HG02763 (cell line): Measurements from ENCODE around the gene WDR83.
"Not testable (repeated sequence)": the region's sequence is repeated elsewhere in the genome, so short reads cannot be mapped to it uniquely, and the experiment has no call there.

Experiments used
- ATAC-seq: cut with Tn5 transposase; IDR thresholded peaks from one replicate; pipeline ENCODE4 v1.9.1; 2021; ENCODE audit warnings: mild to moderate bottlenecking, moderate library complexity; ENCODE audit not compliant: unreplicated experiment

The WDR83 gene, protein sequence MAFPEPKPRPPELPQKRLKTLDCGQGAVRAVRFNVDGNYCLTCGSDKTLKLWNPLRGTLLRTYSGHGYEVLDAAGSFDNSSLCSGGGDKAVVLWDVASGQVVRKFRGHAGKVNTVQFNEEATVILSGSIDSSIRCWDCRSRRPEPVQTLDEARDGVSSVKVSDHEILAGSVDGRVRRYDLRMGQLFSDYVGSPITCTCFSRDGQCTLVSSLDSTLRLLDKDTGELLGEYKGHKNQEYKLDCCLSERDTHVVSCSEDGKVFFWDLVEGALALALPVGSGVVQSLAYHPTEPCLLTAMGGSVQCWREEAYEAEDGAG

DNA sequence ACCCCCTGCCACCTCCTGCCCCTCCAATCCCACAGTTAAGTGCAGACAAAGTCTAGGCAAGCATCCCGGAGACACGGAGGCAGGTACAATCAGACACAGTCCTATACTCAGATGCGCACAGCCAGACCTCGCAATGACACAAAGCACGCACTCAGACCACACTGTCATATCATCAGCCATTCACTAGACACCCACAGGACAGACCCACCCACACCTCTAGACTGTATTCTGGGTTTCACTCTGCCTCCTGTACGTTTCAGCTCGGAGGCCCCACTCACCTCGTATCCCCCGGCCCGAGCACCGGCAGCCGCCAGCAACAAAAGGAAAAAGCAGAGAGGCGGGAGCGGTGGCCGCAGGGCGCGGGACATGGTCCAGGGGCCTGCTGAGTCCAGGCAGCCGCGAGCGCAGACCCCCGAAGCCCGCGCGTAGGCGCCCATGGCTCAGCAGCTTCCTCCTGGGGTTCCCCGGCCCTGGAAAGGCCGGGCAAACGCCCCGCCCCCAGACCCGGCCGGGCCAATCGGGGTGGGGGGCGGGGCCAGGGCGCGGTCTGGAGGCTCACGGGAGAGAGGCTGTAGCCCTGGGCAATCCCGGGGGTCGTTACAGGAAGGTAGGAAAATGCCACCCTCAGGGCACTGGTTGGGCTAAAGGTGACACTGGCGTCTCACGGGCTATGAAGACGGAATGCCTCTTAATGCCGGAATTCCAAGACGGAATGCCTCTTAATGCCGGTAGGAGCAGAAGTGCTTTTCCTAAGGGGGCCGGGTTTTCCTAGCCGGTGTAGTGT, at the start of gene WDR83, which contains the start of gene MAN2B1:
Gene WDR83 (plus strand): TSS at position 543 of the 784 bp plus-strand sequence. CDS start 2,984 bp downstream, outside the sequence.
Gene MAN2B1 (minus strand): TSS at position 478 of the 784 bp plus-strand sequence. CDS start 41 bp downstream, at position 437.
- ATAC-seq, result no peak

DNA sequence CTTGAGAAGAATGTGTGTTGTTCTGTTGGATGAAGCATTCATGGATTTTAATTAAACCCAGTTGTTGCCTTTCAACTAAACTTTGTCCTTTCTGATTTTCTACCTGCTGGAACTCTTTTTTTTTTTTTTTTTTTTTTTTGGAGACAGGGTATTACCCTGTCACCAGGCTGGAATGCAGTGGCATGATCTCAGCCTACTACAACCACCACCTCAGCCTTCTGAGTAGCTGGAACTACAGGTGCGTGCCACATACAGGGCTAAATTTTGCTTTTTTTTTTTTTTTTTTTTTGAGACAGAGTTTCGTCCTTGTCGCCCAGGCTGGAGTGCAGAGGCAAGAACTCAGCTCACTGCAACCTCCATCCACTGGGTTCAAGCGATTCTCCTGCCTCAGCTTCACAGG, 49.0 kb upstream of the WDR83 start:
- no peak for ATAC-seq

DNA sequence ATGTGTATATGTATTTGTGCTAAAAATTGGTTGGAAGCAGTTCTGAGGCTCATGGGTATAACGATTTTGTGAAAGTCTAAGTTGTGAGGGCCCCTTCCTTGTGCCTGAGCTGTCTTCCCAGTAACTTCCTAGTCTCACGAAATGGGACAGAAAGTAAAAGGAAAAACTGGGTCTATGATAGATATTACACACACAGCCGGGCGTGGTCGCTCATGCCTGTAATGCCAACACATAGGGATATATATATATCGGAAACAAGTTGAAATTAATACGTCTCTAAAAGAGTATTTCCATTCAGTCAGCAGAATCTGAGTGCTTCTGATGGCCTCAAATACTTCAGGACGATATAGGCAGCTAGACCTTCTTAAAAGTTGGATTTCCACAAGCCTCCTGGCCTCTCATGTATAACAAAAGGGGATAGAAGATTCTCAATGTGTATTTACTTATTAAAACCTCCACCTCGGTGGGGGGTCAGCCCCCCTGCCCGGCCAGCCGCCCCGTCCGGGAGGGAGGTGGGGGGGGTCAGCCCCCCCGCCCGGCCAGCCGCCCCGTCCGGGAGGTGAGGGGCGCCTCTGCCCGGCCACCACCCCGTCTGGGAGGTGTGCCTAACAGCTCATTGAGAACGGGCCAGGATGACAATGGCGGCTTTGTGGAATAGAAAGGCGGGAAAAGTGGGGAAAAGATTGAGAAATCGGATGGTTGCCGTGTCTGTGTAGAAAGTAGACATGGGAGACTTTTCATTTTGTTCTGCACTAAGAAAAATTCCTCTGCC, 45.2 kb upstream of the WDR83 start:
- not testable (repeated sequence) for ATAC-seq

DNA sequence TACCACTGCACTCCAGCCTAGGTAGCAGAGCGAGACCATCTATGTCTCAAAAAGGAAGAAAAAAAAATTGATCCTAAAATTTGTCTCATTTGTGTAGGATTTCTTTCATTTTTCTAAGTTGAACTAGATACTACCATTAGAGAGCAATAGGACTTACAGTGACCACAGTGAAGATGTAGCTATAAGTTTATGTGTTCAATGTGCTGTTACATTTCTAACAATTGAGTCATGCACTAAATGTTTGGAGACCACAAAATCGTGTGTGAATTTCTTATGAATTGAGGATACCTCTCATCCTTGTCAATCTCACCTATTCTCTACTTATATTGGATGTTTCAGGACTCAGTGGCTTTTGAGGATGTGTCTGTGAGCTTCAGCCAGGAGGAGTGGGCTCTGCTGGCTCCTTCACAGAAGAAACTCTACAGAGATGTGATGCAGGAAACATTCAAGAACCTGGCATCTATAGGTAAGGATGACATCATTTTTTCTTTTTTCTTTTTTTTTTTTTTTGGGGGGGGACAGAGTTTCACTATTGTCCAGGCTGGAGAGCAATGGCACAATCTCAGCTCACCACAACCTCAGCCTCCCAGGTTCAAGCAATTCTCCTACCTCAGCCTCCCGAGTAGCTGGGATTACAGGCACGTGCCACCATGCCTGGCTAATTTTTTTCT, 43.1 kb upstream of the WDR83 start:
- no peak for ATAC-seq

GRCh38 chr19:12626958-12627357, 39.6 kb upstream of the WDR83 start:
- no peak for ATAC-seq

- no peak for ATAC-seq
Measured at GRCh38 chr19:12628040-12629022, 38.3 kb upstream of the WDR83 start.

DNA sequence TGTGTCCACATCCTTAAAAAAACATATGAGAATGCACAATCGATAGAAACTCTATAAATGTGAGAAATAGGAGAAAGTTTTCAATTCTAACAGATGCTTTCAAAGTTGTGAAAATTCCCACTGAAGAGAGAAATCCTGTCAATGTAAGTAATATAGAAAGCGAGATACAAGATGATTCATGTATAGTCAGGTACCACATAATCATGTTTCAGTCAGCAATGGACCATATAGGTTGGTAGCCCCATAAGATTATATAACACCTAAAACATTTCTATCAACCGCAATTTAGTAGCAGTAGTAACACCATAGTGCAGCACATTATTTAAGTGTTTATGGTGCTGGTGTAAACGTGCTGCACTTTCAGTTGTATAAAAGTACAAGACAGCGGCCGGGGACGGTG, 37.4 kb upstream of the WDR83 start:
- ATAC-seq, result no peak

DNA sequence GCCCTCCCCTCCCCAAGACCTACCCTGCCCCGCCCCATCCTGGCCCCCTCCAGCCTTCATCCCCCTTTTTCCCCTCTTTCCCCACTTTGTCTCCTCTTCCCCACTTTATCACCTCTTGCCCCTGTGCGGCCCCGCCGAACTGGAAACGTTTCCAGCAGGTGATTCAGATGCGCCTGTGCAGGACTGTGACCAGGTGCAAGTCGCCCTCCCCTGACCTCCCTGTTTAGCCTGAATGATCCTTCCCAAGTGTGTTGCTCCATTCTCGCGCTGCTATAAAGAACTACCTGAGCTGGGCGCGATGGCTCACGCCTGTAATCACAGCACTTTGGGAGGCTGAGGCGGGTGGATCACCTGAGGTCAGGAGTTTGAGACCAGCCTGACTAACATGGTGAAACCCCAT, 30.0 kb upstream of the WDR83 start:
- no peak for ATAC-seq

GRCh38 chr19:12638611-12639182, 27.9 kb upstream of the WDR83 start:
- no peak for ATAC-seq

DNA sequence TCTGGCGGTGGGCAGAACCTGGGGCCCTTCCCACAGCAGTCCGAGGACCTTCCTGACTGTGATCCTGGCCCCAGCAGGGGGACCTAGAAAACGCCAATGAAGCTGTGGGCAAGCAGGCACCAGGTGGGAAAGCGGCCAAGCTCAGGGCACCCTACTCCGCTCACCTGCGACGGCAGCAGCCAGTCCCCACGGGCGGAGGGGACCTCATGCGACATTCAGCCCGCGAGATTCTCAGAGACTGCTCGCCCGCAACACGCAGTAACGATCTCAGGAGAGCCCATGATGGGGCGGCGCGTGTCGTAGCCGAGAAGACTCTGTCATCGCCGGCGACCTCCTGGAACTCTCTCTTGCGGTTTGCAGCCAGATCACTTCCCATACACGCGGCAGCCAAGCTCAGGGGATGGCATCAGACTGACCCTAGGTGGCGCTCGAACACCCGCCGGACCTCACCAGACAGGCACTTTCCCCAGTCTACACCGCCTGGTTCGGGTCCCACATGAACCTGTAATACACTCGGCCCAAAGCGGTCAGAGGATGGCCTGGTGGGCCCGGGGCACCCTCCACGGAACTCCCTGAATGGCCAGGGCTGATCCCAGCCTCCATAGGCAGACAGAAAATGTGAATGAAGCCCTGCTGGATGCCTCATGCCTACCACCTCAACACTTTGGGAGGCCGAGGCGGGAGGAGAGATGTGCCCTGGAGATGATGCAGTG, 26.6 kb upstream of the WDR83 start:
- peak; percentile 47 for ATAC-seq

- ATAC-seq, result no peak
Measured at GRCh38 chr19:12641456-12641855, 25.2 kb upstream of the WDR83 start.

DNA sequence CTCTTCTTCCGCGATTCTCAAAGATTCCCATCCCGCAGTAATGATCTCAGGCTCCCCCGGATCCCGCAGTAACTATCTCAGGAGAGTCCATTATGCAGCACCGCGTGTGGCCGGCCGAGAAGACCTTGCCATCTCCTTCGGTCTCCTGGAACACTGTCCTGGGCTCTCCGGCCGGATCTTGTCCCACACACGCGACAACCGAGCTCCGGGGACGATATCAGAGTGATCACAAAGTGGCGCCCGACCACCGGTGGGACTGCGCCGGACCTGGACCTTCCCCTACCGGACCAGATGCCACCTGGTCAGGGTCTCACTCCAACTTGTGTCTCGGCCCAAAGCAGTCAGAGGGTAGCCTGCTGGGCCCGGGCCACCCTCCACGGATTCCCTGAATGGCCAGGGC, 24.1 kb upstream of the WDR83 start:
- no peak for ATAC-seq

DNA sequence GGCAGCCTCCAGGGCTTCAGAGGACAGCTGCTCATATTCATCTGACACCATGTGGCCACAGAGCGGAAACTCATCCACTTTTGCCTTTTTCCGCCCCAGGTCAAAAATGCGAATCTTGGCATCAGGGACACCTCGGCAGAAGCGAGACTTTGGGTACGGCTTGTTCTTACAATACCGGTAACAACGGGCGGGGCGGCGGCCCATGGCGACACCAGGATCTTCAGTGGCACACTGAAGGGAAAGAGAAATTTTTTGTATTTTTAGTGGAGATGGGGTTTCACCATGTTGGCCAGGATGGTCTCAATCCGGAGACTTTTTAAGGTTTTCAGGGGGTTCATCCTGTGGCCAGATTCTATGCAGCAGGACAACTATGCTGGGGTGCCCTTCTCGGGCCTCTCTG, 22.9 kb upstream of the WDR83 start:
- ATAC-seq, result not testable (repeated sequence)

DNA sequence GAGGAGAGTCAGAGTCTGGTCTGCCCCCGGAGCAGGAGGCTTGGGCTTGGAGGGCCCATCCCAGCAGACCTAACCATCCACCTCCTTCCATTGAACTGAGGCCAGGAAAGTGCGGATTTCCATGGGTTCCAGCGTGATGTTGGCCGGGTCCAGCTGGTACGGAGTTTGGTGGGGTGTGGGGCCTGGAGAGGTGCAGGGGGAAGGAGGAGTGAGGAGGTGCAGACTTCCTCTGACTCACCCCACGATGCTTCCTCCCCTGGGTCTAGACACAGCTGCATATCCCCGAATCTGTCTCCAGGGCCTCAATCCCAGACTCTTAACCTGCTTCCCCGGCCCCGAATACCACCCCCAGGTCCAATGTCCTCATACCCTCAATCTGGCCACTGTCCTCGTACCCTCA, 20.1 kb upstream of the WDR83 start:
- ATAC-seq, result no peak

- no peak for ATAC-seq
Measured at GRCh38 chr19:12647047-12647446, 19.6 kb upstream of the WDR83 start.

- no peak for ATAC-seq
Measured at GRCh38 chr19:12647490-12648071, 19.0 kb upstream of the WDR83 start.

DNA sequence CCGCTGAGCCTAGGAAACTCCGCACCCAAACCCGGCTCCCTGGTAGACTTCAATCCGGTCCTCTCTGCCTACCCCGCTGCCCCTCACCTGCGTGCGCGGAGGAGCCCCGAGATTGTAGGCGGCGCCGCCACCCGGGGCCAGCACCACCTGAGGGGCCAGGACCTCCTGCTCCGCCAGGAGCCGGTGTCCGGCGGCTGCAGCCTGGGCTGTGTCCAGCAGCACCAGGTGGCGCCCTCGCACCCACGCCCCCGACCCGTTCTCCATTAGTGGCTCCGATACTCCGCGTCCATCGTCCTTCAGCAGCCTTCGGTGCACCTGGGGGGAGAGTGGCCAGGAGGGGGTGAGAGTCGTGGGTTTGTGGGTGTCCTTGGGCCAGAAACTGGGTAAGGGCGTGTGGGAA, 18.5 kb upstream of the WDR83 start:
- no peak for ATAC-seq

- no peak for ATAC-seq
Measured at GRCh38 chr19:12649941-12650340, 16.7 kb upstream of the WDR83 start.
